Vagina (tissue), 2 donors: ENCODE results near the gene RAD9A. TPM values are rescaled to one million over a fixed set of nuclear protein-coding genes. Genes with fewer than 3 reads are reported as not detected.
A peak's percentile ranks its signal among the peaks of the same experiment; 100 is the strongest.

Source experiments
- DNase-seq, 2 donors: peaks; one replicate each; pipeline ENCODE4 v3.0.0-alpha.2; 2017; ENCODE audit errors: extremely low spot score in 2 of 2
- H3K27ac ChIP-seq: fragments of 200-600 bp; sonication (generic); one replicate; pipeline ENCODE4 v1.5.1; 2019
- H3K27me3 ChIP-seq: fragments of 200-600 bp; sonication (generic); one replicate; pipeline ENCODE4 v1.5.1; 2019
- H3K36me3 ChIP-seq, 2 donors: fragments of 200-600 bp; sonication (generic); one replicate each; pipeline ENCODE4 v1.5.1; 2017 to 2019
- H3K4me1 ChIP-seq: fragments of 200-600 bp; sonication (generic); one replicate; pipeline ENCODE4 v1.5.1; 2019
- H3K4me3 ChIP-seq, 2 donors: fragments of 200-600 bp; sonication (generic); 1 replicate in 1 of 2; 2 replicates in 1 of 2; pipeline ENCODE4 v1.5.1; 2016 to 2019
- H3K9me3 ChIP-seq: fragments of 200-600 bp; sonication (generic); one replicate; pipeline ENCODE4 v1.5.1; 2019
- POLR2A ChIP-seq, 2 donors: fragments of 450-650 bp; IDR thresholded peaks; one replicate each; pipeline ENCODE4 v1.6.1; 2017; ENCODE audit warnings: antibody characterized with exemption in 2 of 2, mild to moderate bottlenecking in 2 of 2, moderate library complexity in 2 of 2
- POLR2AphosphoS5 ChIP-seq, 2 donors: sonication (generic); formaldehyde crosslinking; IDR thresholded peaks; one replicate each; pipeline ENCODE4 v1.9.0; 2017; ENCODE audit warnings: antibody characterized with exemption in 2 of 2, mild to moderate bottlenecking in 2 of 2, low read depth in 1 of 2; ENCODE audit not compliant: insufficient read depth in 1 of 2
- intact Hi-C: fragments of 100-400 bp; cut with DNase I; formaldehyde crosslinking; loops from one replicate; pipeline ENCODE4 v1.15.1; 2023
- total RNA-seq: library from RNA; depleted of rRNA; stranded (reverse); fragments of >200 nt; gene quantifications from one replicate; pipeline ENCODE4 v1.2.3, GENCODE V29; 2016
- TF ChIP-seq, protein P1 (sequence below), 3 experiments: fragments of 450-650 bp in 2 of 3; fragments of 200-600 bp in 1 of 3; sonication (generic) in 1 of 3; IDR thresholded peaks; one replicate each; pipeline ENCODE4 v1.5.1; 2017 to 2019; ENCODE audit warnings: antibody characterized with exemption in 3 of 3, mild to moderate bottlenecking in 2 of 3, moderate library complexity in 2 of 3

RAD9A gene
- total RNA-seq, 1 donor from 2014 or later: 20.6 TPM

DNA sequence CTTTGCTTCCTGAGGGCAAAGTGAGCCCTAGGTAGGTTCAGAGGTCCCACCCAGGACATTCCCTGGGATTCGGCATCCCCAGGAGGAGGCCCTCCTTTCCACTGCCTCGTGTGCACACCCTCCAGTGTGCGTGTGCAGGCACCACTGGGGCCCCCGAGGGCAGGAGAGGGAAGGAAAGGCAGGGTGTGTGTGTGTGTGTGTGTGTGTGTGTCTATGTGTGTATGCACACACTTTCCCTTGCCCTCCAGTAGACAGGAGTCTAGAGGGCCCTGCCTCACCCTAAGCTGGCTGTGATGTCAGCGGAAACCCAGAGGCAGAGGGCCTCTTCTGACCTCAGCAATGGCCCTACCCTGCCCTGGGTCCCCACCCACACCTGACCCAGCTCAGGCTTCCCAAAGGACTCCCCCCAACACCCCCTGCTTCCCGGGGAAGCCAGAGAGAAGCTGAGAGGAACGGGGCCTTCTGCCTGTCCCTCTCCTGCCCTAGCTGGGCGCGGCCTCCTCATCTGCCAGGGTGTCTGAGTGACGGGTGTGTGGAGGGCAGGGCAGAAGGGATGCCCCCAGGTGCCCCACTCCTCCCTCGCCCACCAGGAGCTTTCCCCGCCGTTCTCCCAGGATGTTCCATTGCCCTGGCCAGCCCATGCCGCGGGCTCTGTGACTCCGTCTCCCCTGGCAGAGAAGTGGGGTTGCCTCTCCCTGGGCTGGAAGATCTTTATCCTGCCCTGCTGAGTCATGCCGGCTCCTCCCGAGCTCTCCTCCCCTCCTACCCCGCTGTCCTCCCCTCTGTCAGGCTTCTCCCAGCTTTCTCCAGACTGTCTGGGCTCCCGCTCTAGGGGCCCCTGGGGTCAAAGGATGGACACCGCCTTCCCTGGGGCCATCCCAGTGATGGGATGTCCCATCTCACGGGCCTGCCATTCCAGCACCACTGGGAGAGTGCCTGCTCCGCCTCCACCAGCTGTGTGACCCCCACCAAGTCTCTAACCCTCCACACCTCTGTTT is 12.4 kb upstream of the RAD9A start:
- no peak overlapping the region for H3K4me3 ChIP-seq
- H3K9me3 ChIP-seq: no peaks in the 10 kb centered on the region
- H3K36me3 ChIP-seq: no peaks in the 10 kb centered on the region
- H3K4me1 ChIP-seq: peaks cover 40% of the 10 kb centered on the region
- DNase-seq: no peak
- TF ChIP-seq, protein P1, sequence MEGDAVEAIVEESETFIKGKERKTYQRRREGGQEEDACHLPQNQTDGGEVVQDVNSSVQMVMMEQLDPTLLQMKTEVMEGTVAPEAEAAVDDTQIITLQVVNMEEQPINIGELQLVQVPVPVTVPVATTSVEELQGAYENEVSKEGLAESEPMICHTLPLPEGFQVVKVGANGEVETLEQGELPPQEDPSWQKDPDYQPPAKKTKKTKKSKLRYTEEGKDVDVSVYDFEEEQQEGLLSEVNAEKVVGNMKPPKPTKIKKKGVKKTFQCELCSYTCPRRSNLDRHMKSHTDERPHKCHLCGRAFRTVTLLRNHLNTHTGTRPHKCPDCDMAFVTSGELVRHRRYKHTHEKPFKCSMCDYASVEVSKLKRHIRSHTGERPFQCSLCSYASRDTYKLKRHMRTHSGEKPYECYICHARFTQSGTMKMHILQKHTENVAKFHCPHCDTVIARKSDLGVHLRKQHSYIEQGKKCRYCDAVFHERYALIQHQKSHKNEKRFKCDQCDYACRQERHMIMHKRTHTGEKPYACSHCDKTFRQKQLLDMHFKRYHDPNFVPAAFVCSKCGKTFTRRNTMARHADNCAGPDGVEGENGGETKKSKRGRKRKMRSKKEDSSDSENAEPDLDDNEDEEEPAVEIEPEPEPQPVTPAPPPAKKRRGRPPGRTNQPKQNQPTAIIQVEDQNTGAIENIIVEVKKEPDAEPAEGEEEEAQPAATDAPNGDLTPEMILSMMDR (IDR thresholded peaks at IDR 0.05): no peak
- TF ChIP-seq POLR2AphosphoS5 (IDR thresholded peaks at IDR 0.05; ENCODE audit: insufficient read depth in 1 of 2, low read depth in 1 of 2): peak in 1 of 2 donors; percentile 63
- H3K27me3 ChIP-seq: no peaks in the 10 kb centered on the region
- intact Hi-C loops: loop anchor here (5.0 kb wide), 1 partner anchor 32 kb away; no protein-coding TSS in a partner anchor
- peak overlapping the region; percentile 60 for H3K27ac ChIP-seq

GRCh38 chr11:67381244-67381972 is 10.4 kb upstream of the RAD9A start:
- no peak for DNase-seq
- Histone ChIP-seq H3K27me3 (no peaks in the 10 kb centered on the region), H3K4me3 (no peak overlapping the region), H3K36me3 (no peaks in the 10 kb centered on the region), H3K27ac (no peak overlapping the region), H3K9me3 (no peaks in the 10 kb centered on the region), H3K4me1 (peaks cover 23% of the 10 kb centered on the region)
- intact Hi-C loops: loop anchor here (5.0 kb wide), 1 partner anchor 34 kb away; no protein-coding TSS in a partner anchor
- TF ChIP-seq, protein P1 (IDR thresholded peaks at IDR 0.05): no peak
- TF ChIP-seq POLR2A (IDR thresholded peaks at IDR 0.05) (no peak), POLR2AphosphoS5 (IDR thresholded peaks at IDR 0.05; ENCODE audit: insufficient read depth in 1 of 2, low read depth in 1 of 2) (no peak)

DNA sequence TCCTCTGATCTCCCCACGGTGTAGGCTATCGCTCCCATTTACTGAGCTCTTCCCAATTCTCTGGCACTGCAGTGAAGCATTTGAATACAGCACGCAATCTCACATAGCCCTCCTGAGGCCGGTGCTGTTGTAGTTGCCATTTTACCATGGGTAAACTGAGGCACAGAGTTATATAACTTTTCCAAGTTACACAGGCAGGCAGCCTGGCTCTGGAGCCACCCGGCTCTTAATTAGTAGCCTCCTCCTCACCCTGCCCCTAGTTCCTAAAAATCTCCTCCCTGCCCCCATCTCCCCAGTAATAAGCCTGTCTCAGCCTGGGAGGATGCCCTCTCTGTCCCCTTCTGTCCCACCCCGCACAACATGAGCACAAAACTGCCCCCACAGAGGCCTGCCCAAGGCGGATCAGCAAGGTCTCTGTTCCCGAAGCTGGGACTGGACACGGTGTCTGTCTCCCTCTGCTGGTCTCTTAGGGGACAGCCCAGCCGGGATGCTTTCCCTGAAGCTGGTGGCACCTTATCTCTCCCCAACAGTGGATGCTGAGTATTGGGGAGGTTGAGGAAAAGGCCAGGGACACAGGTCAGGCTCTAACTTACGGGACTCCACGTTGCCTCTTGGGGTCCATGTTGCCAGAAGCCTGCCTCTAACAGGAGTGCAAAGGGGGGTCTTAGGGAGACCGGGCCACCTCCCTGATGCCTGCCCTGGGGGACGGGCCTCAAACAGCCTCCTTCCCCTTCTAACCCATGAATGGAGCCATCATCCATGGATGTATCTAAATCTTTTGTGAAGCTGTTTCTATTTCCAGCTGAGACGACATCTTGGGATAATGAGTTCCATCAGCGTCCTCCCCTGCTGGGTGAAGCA is 9.3 kb upstream of the RAD9A start:
- intact Hi-C loops: loop anchor here (5.0 kb wide), 1 partner anchor 35 kb away; no protein-coding TSS in a partner anchor
- H3K27ac ChIP-seq: no peak overlapping the region
- DNase-seq: no peak

DNA sequence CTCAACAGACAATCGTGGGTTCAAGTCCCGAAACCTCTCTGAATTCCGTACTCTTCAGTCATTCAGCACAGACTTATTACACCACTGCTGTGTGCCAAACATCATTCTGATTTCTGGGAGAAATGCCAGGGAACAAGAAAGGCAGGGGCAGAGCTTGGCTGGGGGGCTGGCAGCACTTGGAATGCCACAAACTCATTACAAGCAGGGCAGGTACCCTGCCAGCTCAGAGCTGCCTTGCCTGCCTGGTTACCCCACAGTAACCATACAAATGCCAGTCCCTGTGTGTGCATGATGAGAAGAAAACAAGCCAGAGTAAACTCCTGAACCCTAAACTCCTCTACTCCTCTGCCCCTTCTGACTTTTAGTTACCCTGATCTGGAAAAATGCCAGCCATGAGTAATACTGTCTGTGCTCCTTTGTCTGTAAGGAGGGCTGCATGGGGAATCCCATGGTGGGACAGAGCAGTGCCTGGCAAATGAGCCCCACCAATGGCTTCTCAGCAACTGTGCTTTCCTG is 6.9 kb upstream of the RAD9A start:
- TF ChIP-seq POLR2AphosphoS5 (IDR thresholded peaks at IDR 0.05; ENCODE audit: insufficient read depth in 1 of 2, low read depth in 1 of 2) (no peak), POLR2A (IDR thresholded peaks at IDR 0.05) (no peak)
- TF ChIP-seq, protein P1 (IDR thresholded peaks at IDR 0.05): no peak
- Histone ChIP-seq H3K4me1 (peaks cover 7% of the 10 kb centered on the region), H3K4me3 (no peak overlapping the region), H3K27me3 (no peaks in the 10 kb centered on the region), H3K9me3 (no peaks in the 10 kb centered on the region), H3K27ac (no peak overlapping the region), H3K36me3 (no peaks in the 10 kb centered on the region)
- intact Hi-C loops: loop anchor here (5.0 kb wide), 1 partner anchor 38 kb away; no protein-coding TSS in a partner anchor
- DNase-seq: no peak

More for the DNA sequence above, 9.3 kb upstream of the RAD9A start:
- Histone ChIP-seq H3K9me3 (no peaks in the 10 kb centered on the region), H3K36me3 (no peaks in the 10 kb centered on the region), H3K4me1 (peaks cover 23% of the 10 kb centered on the region), H3K4me3 (no peak overlapping the region), H3K27me3 (no peaks in the 10 kb centered on the region)
- TF ChIP-seq, protein P1 (IDR thresholded peaks at IDR 0.05): peak; percentile 95 to 99 (median 98)
- TF ChIP-seq POLR2A (IDR thresholded peaks at IDR 0.05) (no peak), POLR2AphosphoS5 (IDR thresholded peaks at IDR 0.05; ENCODE audit: insufficient read depth in 1 of 2, low read depth in 1 of 2) (peak; percentile 21 to 62)
